GM19035 (cell line): ENCODE results near the gene RNPEP.
"Not testable (repeated sequence)": the region's sequence is repeated elsewhere in the genome, so short reads cannot be mapped to it uniquely, and the experiment has no call there.

Experiments
- ATAC-seq: cut with Tn5 transposase; IDR thresholded peaks from one replicate; pipeline ENCODE4 v1.9.1; 2021; ENCODE audit not compliant: unreplicated experiment

Gene RNPEP

GRCh38 chr1:201955729-201956143 is 26.7 kb upstream of the RNPEP start:
- peak; percentile 41 for ATAC-seq

- ATAC-seq = no peak
These were observed 24.1 kb upstream of the RNPEP start for GRCh38 chr1:201958348-201958747.

- ATAC-seq = not testable (repeated sequence)
These were observed 20.1 kb upstream of the RNPEP start for GRCh38 chr1:201962382-201962781.

- no peak for ATAC-seq
These were observed 18.2 kb upstream of the RNPEP start for GRCh38 chr1:201964261-201964660.

- no peak for ATAC-seq
These were observed 16.3 kb upstream of the RNPEP start for GRCh38 chr1:201966171-201966570.

- no peak for ATAC-seq
These were observed 14.1 kb upstream of the RNPEP start for GRCh38 chr1:201968202-201968925.

GRCh38 chr1:201970334-201971159 is 11.9 kb upstream of the RNPEP start:
- no peak for ATAC-seq

GRCh38 chr1:201982082-201982622 is 296 bp upstream of the RNPEP start:
- ATAC-seq = peak; percentile 81

- ATAC-seq = no peak
These were observed 945 bp downstream of the RNPEP start for GRCh38 chr1:201983380-201983805.

GRCh38 chr1:201984446-201984845 is 2.0 kb downstream of the RNPEP start:
- no peak for ATAC-seq

- ATAC-seq = no peak
These were observed 2.9 kb downstream of the RNPEP start for GRCh38 chr1:201985355-201985754.

GRCh38 chr1:201988601-201989000 is 6.2 kb downstream of the RNPEP start:
- ATAC-seq = no peak

GRCh38 chr1:201989354-201990128 is 7.1 kb downstream of the RNPEP start:
- no peak for ATAC-seq

- ATAC-seq = no peak
These were observed 8.0 kb downstream of the RNPEP start for GRCh38 chr1:201990427-201990826.

- ATAC-seq = no peak
These were observed 17.3 kb downstream of the RNPEP start for GRCh38 chr1:201999625-202000238.

GRCh38 chr1:202002507-202002906 is 20.1 kb downstream of the RNPEP start:
- no peak for ATAC-seq

- no peak for ATAC-seq
These were observed 22.3 kb downstream of the RNPEP start for GRCh38 chr1:202004711-202005110.

- ATAC-seq = no peak
These were observed 23.5 kb downstream of the RNPEP start for GRCh38 chr1:202005958-202006357.

- no peak for ATAC-seq
These were observed 24.9 kb downstream of the RNPEP start for GRCh38 chr1:202007304-202007703.

GRCh38 chr1:202007805-202008489 is 25.5 kb downstream of the RNPEP start:
- ATAC-seq = no peak
